HG02943 (cell line): Measurements from ENCODE around the gene ART5.
"Not testable (repeated sequence)": the region's sequence is repeated elsewhere in the genome, so short reads cannot be mapped to it uniquely, and the experiment has no call there.

ENCODE experiments used
- ATAC-seq: cut with Tn5 transposase; IDR thresholded peaks from one replicate; pipeline ENCODE4 v1.9.1; 2021; ENCODE audit warnings: mild to moderate bottlenecking, low read depth, moderate library complexity; ENCODE audit not compliant: unreplicated experiment

ART5 gene

DNA sequence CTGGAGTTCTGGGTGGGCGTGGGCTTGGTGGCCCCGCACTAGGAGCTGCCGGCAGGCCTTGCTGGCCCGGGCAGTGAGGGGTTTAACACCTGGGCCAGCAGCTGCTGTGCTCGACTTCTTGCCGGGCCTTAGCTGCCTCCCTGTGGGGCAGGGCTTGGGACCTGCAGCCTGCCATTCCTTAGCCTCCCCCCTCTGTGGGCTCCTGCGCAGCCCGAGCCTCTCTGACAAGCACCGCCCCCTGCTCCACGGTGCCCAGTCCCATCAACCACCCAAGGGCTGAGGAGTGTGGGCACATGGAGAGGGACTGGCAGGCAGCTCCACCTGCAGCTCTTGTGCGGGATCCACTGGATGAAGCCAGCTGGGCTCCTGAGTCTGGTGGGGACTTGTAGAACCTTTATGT is 53.0 kb downstream of the ART5 start:
- ATAC-seq: not testable (repeated sequence)
